Hepatocyte (in vitro differentiated cells): ENCODE data around the gene CPS1. TPM values are rescaled to one million over a fixed set of nuclear protein-coding genes. Genes with fewer than 3 reads are reported as not detected.

Experiments
- DNase-seq: peaks from one replicate; pipeline ENCODE4 v3.0.0-alpha.2; 2016; ENCODE audit warnings: low spot score
- H2AFZ ChIP-seq: fragments of 200-600 bp; sonication (generic); 2 replicates; pipeline ENCODE4 v1.6.0; 2016; ENCODE audit warnings: antibody characterized with exemption, mild to moderate bottlenecking
- H3K27ac ChIP-seq: fragments of 200-600 bp; sonication (generic); 2 replicates; pipeline ENCODE4 v1.5.1; 2016; ENCODE audit warnings: mild to moderate bottlenecking
- H3K27me3 ChIP-seq: fragments of 200-600 bp; sonication (generic); 2 replicates; pipeline ENCODE4 v1.6.1; 2016
- H3K36me3 ChIP-seq: fragments of 200-600 bp; sonication (generic); replicated peaks from 2 replicates; pipeline ENCODE4 v1.5.1; 2016; ENCODE audit warnings: low read depth; ENCODE audit not compliant: insufficient read depth
- H3K4me1 ChIP-seq: fragments of 200-600 bp; sonication (generic); 2 replicates; pipeline ENCODE4 v1.5.1; 2016; ENCODE audit warnings: mild to moderate bottlenecking, moderate library complexity; ENCODE audit not compliant: insufficient read depth
- H3K4me2 ChIP-seq: fragments of 200-600 bp; sonication (generic); 2 replicates; pipeline ENCODE4 v1.6.0; 2016
- H3K4me3 ChIP-seq: fragments of 200-600 bp; sonication (generic); 2 replicates; pipeline ENCODE4 v1.5.1; 2016; ENCODE audit warnings: mild to moderate bottlenecking
- H3K79me2 ChIP-seq: fragments of 200-600 bp; sonication (generic); 2 replicates; pipeline ENCODE4 v1.6.0; 2017; ENCODE audit warnings: mild to moderate bottlenecking
- H3K9me2 ChIP-seq: fragments of 200-600 bp; sonication (generic); replicated peaks from 2 replicates; pipeline ENCODE4 v1.6.0; 2017; ENCODE audit warnings: mild to moderate bottlenecking; ENCODE audit not compliant: insufficient read depth
- H3K9me3 ChIP-seq: fragments of 200-600 bp; sonication (generic); 2 replicates; pipeline ENCODE4 v1.5.1; 2016; ENCODE audit warnings: low read depth, mild to moderate bottlenecking
- H4K20me1 ChIP-seq: fragments of 200-600 bp; sonication (generic); 2 replicates; pipeline ENCODE4 v1.6.0; 2016; ENCODE audit warnings: mild to moderate bottlenecking; ENCODE audit not compliant: insufficient read depth, poor library complexity, severe bottlenecking
- EZH2 ChIP-seq: fragments of 200-600 bp; sonication (generic); IDR thresholded peaks from 2 replicates; pipeline ENCODE4 v1.6.1; 2016; ENCODE audit warnings: antibody characterized with exemption, mild to moderate bottlenecking, borderline replicate concordance
- EZH2phosphoT487 ChIP-seq: fragments of 200-600 bp; sonication (generic); IDR thresholded peaks from one replicate; pipeline ENCODE4 v1.6.1; 2018; ENCODE audit warnings: antibody characterized with exemption, mild to moderate bottlenecking, low read depth, moderate library complexity; ENCODE audit not compliant: unreplicated experiment, severe bottlenecking
- WGBS: methylation state at CpG from one replicate; pipeline ENCODE4 v1.1.6; 2016; ENCODE audit warnings: low lambda C conversion rate; ENCODE audit errors: missing lambda C conversion rate; 5-methylcytosine and 5-hydroxymethylcytosine counted together
- polyA plus RNA-seq: library from polyadenylated mRNA; unstranded; fragments of >200 nt; fragmentation: Nextera tagmentation; extraction: Ambion mirVana; gene quantifications from 2 replicates; pipeline ENCODE4 v1.2.1, GENCODE V29; 2016
- total RNA-seq: library from RNA; depleted of rRNA; stranded (reverse); fragments of >200 nt; gene quantifications from 2 replicates; pipeline ENCODE4 v1.2.3, GENCODE V29; 2014
- TF ChIP-seq, protein P1 (sequence below): fragments of 200-600 bp; sonication (generic); IDR thresholded peaks from 2 replicates; pipeline ENCODE4 v1.5.1; 2016; ENCODE audit warnings: antibody characterized with exemption, mild to moderate bottlenecking; ENCODE audit not compliant: poor library complexity

The CPS1 gene
- total and polyA plus RNA-seq, 2 experiments from 2014 or later: 239 to 587 TPM

DNA sequence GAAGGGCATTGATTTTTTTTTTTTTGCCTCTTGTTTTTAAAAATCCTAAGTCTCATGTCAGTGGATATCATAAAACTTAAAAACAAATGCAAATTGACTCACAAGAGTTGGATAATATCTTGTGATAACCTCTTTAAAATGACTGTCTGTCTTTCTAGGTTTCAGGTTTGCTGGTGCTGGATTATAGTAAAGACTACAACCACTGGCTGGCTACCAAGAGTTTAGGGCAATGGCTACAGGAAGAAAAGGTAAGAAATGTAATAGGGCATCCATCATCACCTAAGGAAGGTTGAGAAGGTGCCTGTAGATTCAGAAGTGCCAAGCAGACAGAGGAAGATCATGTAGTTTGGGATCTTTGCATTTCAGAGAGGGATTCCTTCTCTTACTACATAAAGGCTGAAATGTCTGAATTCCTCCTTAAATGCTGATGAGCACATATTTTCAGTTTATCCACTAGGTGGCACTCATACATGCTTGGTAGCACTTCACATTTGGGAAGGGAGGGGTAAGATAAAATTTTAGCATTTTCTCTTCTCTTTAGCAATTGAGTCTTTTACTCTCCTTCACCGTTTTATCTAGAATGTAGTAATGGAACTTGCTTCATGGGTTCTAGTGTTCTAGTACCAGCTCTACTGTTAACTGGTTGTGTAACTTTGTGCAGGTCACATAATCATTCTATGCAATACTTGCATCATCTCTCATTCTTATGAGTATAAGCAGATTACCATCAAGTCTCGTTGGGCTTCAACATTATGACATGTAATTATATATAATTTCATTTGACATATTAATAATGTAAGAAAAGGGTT is 21.1 kb downstream of the CPS1 start:
- no peaks in the 10 kb centered on the region for H3K9me3 ChIP-seq
- H3K27me3 ChIP-seq: no peaks in the 10 kb centered on the region
- 52% methylated on average over 2 of the region's 2 CpGs for WGBS
- no peaks in the 10 kb centered on the region for H3K36me3 ChIP-seq
- no peaks in the 10 kb centered on the region for H3K9me2 ChIP-seq
- H3K4me1 ChIP-seq: no peaks in the 10 kb centered on the region
- H3K27ac ChIP-seq: no peak overlapping the region
- peak; percentile 49 for DNase-seq
- H3K4me3 ChIP-seq: no peak overlapping the region
- peaks cover 5% of the 10 kb centered on the region for H4K20me1 ChIP-seq
- no peak overlapping the region for H2AFZ ChIP-seq
- H3K4me2 ChIP-seq: no peak overlapping the region
- TF ChIP-seq, protein P1, sequence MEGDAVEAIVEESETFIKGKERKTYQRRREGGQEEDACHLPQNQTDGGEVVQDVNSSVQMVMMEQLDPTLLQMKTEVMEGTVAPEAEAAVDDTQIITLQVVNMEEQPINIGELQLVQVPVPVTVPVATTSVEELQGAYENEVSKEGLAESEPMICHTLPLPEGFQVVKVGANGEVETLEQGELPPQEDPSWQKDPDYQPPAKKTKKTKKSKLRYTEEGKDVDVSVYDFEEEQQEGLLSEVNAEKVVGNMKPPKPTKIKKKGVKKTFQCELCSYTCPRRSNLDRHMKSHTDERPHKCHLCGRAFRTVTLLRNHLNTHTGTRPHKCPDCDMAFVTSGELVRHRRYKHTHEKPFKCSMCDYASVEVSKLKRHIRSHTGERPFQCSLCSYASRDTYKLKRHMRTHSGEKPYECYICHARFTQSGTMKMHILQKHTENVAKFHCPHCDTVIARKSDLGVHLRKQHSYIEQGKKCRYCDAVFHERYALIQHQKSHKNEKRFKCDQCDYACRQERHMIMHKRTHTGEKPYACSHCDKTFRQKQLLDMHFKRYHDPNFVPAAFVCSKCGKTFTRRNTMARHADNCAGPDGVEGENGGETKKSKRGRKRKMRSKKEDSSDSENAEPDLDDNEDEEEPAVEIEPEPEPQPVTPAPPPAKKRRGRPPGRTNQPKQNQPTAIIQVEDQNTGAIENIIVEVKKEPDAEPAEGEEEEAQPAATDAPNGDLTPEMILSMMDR: peak; percentile 82
- no peak for TF ChIP-seq EZH2
- no peak for TF ChIP-seq EZH2phosphoT487
- H3K79me2 ChIP-seq: no peaks in the 10 kb centered on the region

GRCh38 chr2:210584834-210585233 is 28.4 kb downstream of the CPS1 start:
- no peaks in the 10 kb centered on the region for H3K9me3 ChIP-seq
- H3K27me3 ChIP-seq: no peaks in the 10 kb centered on the region
- H3K27ac ChIP-seq: peak overlapping the region; percentile 68
- no peaks in the 10 kb centered on the region for H3K9me2 ChIP-seq
- H3K36me3 ChIP-seq: no peaks in the 10 kb centered on the region
- DNase-seq: peak; percentile 10
- H4K20me1 ChIP-seq: no peaks in the 10 kb centered on the region
- no peaks in the 10 kb centered on the region for H3K79me2 ChIP-seq
- H3K4me1 ChIP-seq: no peaks in the 10 kb centered on the region
- H2AFZ ChIP-seq: no peak overlapping the region
- H3K4me2 ChIP-seq: no peak overlapping the region
- WGBS: 60% methylated on average over 2 of the region's 2 CpGs
- no peak for TF ChIP-seq EZH2phosphoT487
- no peak for TF ChIP-seq EZH2
- TF ChIP-seq, protein P1: no peak
- no peak overlapping the region for H3K4me3 ChIP-seq

GRCh38 chr2:210586381-210586780 is 30.0 kb downstream of the CPS1 start:
- H3K9me2 ChIP-seq: no peaks in the 10 kb centered on the region
- no peak overlapping the region for H3K27ac ChIP-seq
- no peak for DNase-seq
- H4K20me1 ChIP-seq: no peaks in the 10 kb centered on the region
- no peak overlapping the region for H2AFZ ChIP-seq
- no peak for TF ChIP-seq EZH2phosphoT487
- no peak for TF ChIP-seq EZH2
- TF ChIP-seq, protein P1: no peak
- no peaks in the 10 kb centered on the region for H3K79me2 ChIP-seq
- H3K4me2 ChIP-seq: no peak overlapping the region
- H3K4me3 ChIP-seq: no peak overlapping the region
- no peaks in the 10 kb centered on the region for H3K4me1 ChIP-seq
- no peaks in the 10 kb centered on the region for H3K9me3 ChIP-seq
- no peaks in the 10 kb centered on the region for H3K27me3 ChIP-seq
- no peaks in the 10 kb centered on the region for H3K36me3 ChIP-seq
